Measurements from ENCODE around the gene SLC25A39. TPM values are rescaled to one million over a fixed set of nuclear protein-coding genes. Genes with fewer than 3 reads are reported as not detected.

The SLC25A39 gene
- total RNA-seq, 6 experiments from 2014 or later = 56.3 to 111 (median 64.6) TPM

DNA sequence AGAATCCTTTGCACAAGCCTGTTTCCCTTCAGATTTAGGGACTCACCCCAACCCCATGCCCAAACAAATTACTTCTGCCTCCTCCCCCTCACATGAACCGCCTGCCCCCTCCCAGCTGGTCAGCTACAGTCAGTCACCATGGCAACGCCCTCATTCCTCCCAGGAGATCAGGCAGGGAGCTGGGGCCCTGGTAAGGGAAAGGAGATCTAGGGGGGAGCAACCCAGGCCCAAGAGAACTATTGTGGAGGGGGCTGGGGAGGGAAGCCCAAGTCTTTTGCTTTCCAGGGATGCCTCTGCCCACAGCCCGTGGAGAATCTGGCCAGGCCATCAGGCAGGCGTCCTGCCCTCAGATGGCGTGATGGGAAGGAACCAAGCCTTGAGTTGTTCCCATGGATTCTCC lies 36.2 kb upstream of the SLC25A39 start:
- TF ChIP-seq POLR2A (IDR thresholded peaks at IDR 0.05) = no peak
- TF ChIP-seq, protein P1, sequence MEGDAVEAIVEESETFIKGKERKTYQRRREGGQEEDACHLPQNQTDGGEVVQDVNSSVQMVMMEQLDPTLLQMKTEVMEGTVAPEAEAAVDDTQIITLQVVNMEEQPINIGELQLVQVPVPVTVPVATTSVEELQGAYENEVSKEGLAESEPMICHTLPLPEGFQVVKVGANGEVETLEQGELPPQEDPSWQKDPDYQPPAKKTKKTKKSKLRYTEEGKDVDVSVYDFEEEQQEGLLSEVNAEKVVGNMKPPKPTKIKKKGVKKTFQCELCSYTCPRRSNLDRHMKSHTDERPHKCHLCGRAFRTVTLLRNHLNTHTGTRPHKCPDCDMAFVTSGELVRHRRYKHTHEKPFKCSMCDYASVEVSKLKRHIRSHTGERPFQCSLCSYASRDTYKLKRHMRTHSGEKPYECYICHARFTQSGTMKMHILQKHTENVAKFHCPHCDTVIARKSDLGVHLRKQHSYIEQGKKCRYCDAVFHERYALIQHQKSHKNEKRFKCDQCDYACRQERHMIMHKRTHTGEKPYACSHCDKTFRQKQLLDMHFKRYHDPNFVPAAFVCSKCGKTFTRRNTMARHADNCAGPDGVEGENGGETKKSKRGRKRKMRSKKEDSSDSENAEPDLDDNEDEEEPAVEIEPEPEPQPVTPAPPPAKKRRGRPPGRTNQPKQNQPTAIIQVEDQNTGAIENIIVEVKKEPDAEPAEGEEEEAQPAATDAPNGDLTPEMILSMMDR (IDR thresholded peaks at IDR 0.05) = no peak
- ATAC-seq (no peak), DNase-seq (no peak)
- no peaks in the 10 kb centered on the region for H3K27me3 ChIP-seq
- H3K4me3 ChIP-seq = no peak overlapping the region
- H3K9me3 ChIP-seq = no peaks in the 10 kb centered on the region
- intact Hi-C loops (cut with DNase I) = no loop called here
- no peak overlapping the region for H3K27ac ChIP-seq
- H3K4me1 ChIP-seq = peaks cover 0 to 6% (median 0%) of the 10 kb centered on the region in 4 donors
- 25% methylated on average over 2 of the region's 5 CpGs for WGBS (ENCODE audit: insufficient coverage, low coverage, low lambda C conversion rate, missing lambda C conversion rate)
- H3K36me3 ChIP-seq = no peaks in the 10 kb centered on the region

DNA sequence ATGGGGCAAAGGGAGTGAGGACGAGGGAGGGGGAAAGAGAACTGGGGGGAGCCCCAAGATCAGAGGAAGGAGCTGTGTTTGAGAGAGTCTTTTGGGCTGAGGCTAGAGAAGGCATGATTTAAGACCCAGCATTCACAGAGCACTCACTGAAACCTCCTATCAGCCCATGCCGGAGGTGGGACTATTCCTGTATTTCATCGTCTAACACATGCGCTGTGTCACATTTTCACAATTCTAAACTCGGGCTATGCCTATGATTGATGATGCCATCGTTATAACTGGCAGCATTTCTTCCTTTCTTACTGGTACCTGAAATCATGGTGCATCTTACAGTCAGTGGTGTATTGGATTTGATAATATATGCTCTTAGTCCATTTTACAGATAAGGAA lies 35.5 kb upstream of the SLC25A39 start:
- intact Hi-C loops (cut with DNase I) = no loop called here
- Histone ChIP-seq H3K4me1 (peaks cover 0 to 6% (median 0%) of the 10 kb centered on the region in 4 donors), H3K27me3 (no peaks in the 10 kb centered on the region), H3K4me3 (no peak overlapping the region), H3K9me3 (no peaks in the 10 kb centered on the region), H3K36me3 (no peaks in the 10 kb centered on the region), H3K27ac (no peak overlapping the region)
- no peak for DNase-seq
- WGBS (ENCODE audit: insufficient coverage, low coverage, low lambda C conversion rate, missing lambda C conversion rate) = 50% methylated on average over 3 of the region's 6 CpGs
- no peak for ATAC-seq
- TF ChIP-seq, protein P1 (IDR thresholded peaks at IDR 0.05) = no peak
- no peak for TF ChIP-seq POLR2A (IDR thresholded peaks at IDR 0.05)

DNA sequence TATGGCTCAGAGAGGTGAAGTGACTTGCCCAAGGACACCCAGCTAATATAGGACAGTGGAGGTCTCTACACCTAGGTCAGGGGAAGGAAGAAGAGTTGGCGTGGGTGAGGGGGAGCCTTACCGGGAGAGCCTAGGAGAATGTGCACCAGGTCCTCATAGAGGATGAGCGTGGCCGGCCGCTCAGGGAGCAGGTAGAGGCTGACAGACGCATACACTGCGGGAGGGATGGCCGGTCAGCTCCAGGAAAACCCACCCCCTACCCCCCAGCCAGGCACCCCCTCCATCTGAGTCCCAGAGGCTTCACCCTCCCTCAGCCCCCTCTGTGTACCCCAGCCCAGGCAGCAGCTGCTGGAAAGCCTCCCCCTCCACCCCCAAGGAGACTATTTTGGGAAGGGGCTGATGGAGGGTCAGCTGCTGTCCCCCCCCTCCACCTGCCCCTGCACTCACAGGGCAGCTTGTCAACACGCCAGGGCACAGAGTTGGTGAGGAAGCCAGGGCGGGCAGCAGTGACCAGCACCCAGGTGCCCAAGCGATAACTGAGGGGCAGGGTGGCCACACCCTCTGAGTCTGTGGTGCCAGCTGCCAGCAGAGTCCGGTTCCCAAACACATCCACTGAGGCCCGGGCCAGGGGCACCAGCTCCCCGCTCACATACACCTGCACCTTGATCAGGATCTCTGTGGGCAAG lies 35.0 kb upstream of the SLC25A39 start:
- Histone ChIP-seq H3K36me3 (no peaks in the 10 kb centered on the region), H3K27ac (no peak overlapping the region)
- intact Hi-C loops (cut with DNase I) = loop anchor here in 1 of 2 donors (10.0 kb wide), 1 partner anchor 145 kb away; the partner anchor contains the start of gene UBTF

DNA sequence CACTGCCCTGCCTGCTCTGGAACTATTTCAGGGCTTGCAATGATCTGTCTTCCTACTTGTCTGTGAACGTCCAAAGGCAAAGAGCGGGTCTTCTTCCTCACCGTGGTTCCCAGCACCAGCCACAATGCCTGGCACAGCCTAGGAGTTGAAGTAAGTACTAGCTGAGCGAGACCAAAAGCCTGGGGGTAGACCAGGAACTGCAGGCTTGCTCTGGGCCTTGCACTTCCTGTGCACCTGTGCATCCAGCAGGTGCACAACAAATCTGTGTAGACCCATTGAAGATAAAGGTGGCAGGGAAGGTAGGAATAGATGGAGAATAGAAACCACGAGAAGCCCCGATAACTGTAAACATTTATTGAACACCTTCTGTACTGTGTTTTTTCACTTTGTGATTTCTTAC lies 34.4 kb upstream of the SLC25A39 start:
- H3K4me3 ChIP-seq = no peak overlapping the region
- 59% methylated on average over 6 of the region's 6 CpGs for WGBS (ENCODE audit: insufficient coverage, low coverage, low lambda C conversion rate, missing lambda C conversion rate)
- H3K27me3 ChIP-seq = no peaks in the 10 kb centered on the region
- H3K4me1 ChIP-seq = peaks cover 0 to 6% (median 0%) of the 10 kb centered on the region in 4 donors
- H3K27ac ChIP-seq = no peak overlapping the region
- H3K36me3 ChIP-seq = no peaks in the 10 kb centered on the region
- ATAC-seq (no peak), DNase-seq (no peak)
- TF ChIP-seq, protein P1 (IDR thresholded peaks at IDR 0.05) = no peak
- no peak for TF ChIP-seq POLR2A (IDR thresholded peaks at IDR 0.05)
- H3K9me3 ChIP-seq = no peaks in the 10 kb centered on the region
- intact Hi-C loops (cut with DNase I) = loop anchor here in 1 of 2 donors (10.0 kb wide), 1 partner anchor 144 kb away; the partner anchor contains the start of gene UBTF

More for the DNA sequence above, 35.0 kb upstream of the SLC25A39 start:
- DNase-seq = peak in 1 of 3 donors; percentile 52
- Histone ChIP-seq H3K27me3 (no peaks in the 10 kb centered on the region), H3K4me3 (no peak overlapping the region), H3K4me1 (peaks cover 0 to 6% (median 0%) of the 10 kb centered on the region in 4 donors), H3K9me3 (no peaks in the 10 kb centered on the region)
- TF ChIP-seq, protein P1 (IDR thresholded peaks at IDR 0.05) = no peak
- TF ChIP-seq POLR2A (IDR thresholded peaks at IDR 0.05) = no peak
- no peak for ATAC-seq
- 80% methylated on average over 6 of the region's 14 CpGs for WGBS (ENCODE audit: insufficient coverage, low coverage, low lambda C conversion rate, missing lambda C conversion rate)
